ENCODE measurements around the gene UBQLNL.

UBQLNL gene

DNA sequence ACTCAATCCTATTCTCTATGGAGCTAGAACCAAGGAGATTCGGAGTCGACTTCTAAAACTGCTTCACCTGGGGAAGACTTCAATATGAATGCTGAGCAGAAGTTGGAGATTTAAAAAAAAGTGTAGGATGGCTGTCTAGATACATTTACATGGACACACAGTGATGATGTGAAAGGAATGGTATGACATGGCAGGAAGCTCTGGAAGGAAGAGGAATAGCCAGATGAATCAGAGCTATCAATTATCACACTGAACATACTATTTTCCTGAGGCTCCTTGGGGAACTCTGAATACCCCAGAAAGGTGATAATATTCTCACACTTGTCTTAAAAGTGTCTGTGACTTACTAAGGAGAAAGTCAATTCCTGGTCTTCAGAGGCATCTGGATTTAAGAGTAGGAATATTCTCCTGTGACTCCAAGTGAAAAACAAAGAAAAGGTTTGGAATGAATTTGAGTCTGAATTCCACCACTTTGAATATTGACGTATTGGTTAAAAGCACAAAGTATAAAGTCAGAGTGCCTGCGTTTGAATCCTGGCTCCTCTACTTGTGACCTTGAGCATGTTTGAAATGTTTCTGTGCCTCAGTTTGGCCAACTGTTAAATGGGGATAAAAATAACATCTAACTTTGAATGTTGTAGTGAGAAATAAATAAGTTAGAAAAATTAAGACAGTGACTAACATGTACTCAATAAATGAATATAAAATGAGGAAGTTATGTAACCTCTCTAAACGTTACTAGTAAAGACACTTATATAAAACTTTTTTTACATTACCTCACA, 26.7 kb downstream of the UBQLNL start:
- Histone ChIP-seq H3K27me3 (replicated peaks) (no peaks in the 10 kb centered on the region), H3K4me3 (ENCODE audit: low read depth, low read length) (no peak overlapping the region), H3K27ac (no peak overlapping the region), H3K36me3 (replicated peaks) (no peaks in the 10 kb centered on the region)
- TF ChIP-seq, protein P1, sequence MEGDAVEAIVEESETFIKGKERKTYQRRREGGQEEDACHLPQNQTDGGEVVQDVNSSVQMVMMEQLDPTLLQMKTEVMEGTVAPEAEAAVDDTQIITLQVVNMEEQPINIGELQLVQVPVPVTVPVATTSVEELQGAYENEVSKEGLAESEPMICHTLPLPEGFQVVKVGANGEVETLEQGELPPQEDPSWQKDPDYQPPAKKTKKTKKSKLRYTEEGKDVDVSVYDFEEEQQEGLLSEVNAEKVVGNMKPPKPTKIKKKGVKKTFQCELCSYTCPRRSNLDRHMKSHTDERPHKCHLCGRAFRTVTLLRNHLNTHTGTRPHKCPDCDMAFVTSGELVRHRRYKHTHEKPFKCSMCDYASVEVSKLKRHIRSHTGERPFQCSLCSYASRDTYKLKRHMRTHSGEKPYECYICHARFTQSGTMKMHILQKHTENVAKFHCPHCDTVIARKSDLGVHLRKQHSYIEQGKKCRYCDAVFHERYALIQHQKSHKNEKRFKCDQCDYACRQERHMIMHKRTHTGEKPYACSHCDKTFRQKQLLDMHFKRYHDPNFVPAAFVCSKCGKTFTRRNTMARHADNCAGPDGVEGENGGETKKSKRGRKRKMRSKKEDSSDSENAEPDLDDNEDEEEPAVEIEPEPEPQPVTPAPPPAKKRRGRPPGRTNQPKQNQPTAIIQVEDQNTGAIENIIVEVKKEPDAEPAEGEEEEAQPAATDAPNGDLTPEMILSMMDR (IDR thresholded peaks at IDR 0.05; ENCODE audit: low read depth, low read length, missing control alignments): no peak
- DNase-seq: no peak
- in situ Hi-C loops (cut with HindIII; ENCODE audit: low pct_ligation_motif_present, low sequenced_read_pairs): no loop called here

DNA sequence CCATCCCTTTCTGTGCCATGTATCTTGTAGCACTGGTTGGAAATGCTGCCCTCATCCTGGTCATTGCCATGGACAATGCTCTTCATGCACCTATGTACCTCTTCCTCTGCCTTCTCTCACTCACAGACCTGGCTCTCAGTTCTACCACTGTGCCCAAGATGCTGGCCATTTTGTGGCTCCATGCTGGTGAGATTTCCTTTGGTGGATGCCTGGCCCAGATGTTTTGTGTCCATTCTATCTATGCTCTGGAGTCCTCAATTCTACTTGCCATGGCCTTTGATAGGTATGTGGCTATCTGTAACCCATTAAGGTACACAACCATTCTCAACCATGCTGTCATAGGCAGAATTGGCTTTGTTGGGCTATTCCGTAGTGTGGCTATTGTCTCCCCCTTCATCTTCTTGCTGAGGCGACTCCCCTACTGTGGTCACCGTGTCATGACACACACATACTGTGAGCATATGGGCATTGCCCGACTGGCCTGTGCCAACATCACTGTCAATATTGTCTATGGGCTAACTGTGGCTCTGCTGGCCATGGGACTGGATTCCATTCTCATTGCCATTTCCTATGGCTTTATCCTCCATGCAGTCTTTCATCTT, 27.6 kb downstream of the UBQLNL start:
- Histone ChIP-seq H3K36me3 (replicated peaks) (no peaks in the 10 kb centered on the region), H3K4me3 (ENCODE audit: low read depth, low read length) (no peak overlapping the region), H3K27me3 (replicated peaks) (no peaks in the 10 kb centered on the region), H3K27ac (no peak overlapping the region)
- in situ Hi-C loops (cut with HindIII; ENCODE audit: low pct_ligation_motif_present, low sequenced_read_pairs): no loop called here
- TF ChIP-seq, protein P1 (IDR thresholded peaks at IDR 0.05; ENCODE audit: low read depth, low read length, missing control alignments): no peak
- DNase-seq: no peak

DNA sequence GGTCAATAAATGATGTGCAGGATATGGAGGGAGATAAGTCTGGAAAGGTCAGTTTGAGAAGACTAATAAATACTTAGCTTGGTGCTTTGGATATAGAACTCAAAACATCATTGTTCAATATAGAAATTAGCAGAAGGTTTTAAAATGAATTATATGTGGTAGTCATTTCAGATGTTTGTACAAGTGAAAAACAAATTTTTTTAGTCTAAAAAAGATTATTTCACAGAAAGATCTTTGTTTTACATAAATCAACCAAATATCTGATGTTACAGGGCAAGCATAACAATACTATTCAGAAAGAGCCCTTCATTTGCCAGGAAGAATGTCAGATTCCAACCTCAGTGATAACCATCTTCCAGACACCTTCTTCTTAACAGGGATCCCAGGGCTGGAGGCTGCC, 28.1 kb downstream of the UBQLNL start, which contains the start of gene OR52D1:
OR52D1 (plus strand) TSS at position 301 of the 400 bp plus-strand sequence; CDS start at position 323, 22 bp downstream.
- TF ChIP-seq, protein P1 (IDR thresholded peaks at IDR 0.05; ENCODE audit: low read depth, low read length, missing control alignments): no peak
- in situ Hi-C loops (cut with HindIII; ENCODE audit: low pct_ligation_motif_present, low sequenced_read_pairs): no loop called here
- H3K27ac ChIP-seq: no peak within 1 kb of the TSS
- no peaks in the 10 kb centered on the region for H3K36me3 ChIP-seq (replicated peaks)
- no peak for DNase-seq
- H3K4me3 ChIP-seq (ENCODE audit: low read depth, low read length): no peak within 1 kb of the TSS
- no peaks in the 10 kb centered on the region for H3K27me3 ChIP-seq (replicated peaks)

DNA sequence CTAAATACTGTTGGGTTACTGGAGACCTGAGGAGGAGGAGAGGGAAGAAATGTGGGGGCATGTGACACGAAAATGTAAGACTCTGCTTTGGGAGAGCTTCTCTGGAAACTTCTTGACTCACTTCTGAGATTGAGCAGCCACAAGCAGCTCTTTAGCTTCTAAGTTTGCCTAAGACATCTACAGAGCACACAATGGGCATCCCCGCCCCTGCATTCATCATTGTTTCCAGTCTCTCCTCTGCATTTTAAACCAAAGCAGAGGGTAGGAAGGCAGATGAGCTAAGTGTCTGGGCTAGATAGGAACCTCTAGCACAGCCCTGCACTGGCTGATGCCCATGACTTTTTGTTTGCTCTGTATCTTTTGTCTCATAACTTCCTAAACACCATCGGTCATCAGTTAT, 30.1 kb downstream of the UBQLNL start:
- no peak overlapping the region for H3K27ac ChIP-seq
- in situ Hi-C loops (cut with HindIII; ENCODE audit: low pct_ligation_motif_present, low sequenced_read_pairs): no loop called here
- DNase-seq: no peak
- no peaks in the 10 kb centered on the region for H3K36me3 ChIP-seq (replicated peaks)
- TF ChIP-seq, protein P1 (IDR thresholded peaks at IDR 0.05; ENCODE audit: low read depth, low read length, missing control alignments): no peak
- H3K4me3 ChIP-seq (ENCODE audit: low read depth, low read length): no peak overlapping the region
- H3K27me3 ChIP-seq (replicated peaks): no peaks in the 10 kb centered on the region

DNA sequence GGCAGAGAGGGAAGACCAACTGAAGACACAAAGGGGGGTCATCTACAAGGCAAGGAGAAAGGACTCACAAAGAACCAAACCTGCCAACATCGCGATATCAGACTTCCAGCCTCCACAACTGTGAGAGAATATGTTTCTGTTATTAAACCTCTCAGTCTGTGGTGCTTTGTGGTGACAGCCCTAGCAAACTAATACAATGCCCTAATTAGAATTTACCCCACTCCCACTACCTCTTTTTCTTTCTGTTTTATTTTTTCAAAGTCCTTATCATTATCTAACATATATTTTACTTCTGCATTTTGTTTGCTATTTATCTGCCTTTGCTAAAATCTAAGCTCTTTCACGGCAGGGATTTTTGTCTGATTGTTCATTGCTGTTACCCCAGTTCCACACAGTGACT, 30.5 kb downstream of the UBQLNL start:
- DNase-seq: no peak
- no peaks in the 10 kb centered on the region for H3K27me3 ChIP-seq (replicated peaks)
- H3K27ac ChIP-seq: no peak overlapping the region
- H3K4me3 ChIP-seq (ENCODE audit: low read depth, low read length): no peak overlapping the region
- TF ChIP-seq, protein P1 (IDR thresholded peaks at IDR 0.05; ENCODE audit: low read depth, low read length, missing control alignments): no peak
- in situ Hi-C loops (cut with HindIII; ENCODE audit: low pct_ligation_motif_present, low sequenced_read_pairs): no loop called here
- no peaks in the 10 kb centered on the region for H3K36me3 ChIP-seq (replicated peaks)
